Kidney (tissue), 14 donors: Measurements from ENCODE around the gene PLEKHA8. TPM values are rescaled to one million over a fixed set of nuclear protein-coding genes. Genes with fewer than 3 reads are reported as not detected.

Experiments
- DNase-seq, 5 donors: peaks; one replicate each; pipeline ENCODE4 v3.0.0-alpha.2; 2013 to 2020
- FAIRE-seq: peaks from 2 replicates; lab custom pipeline; 2012; peaks lifted over from hg19 to GRCh38; lab: Jason Lieb, UNC
- H3K27ac ChIP-seq, 2 donors: one replicate each; pipeline ENCODE4 v1.7.0; 2013; ENCODE audit warnings: low read depth in 2 of 2, low read length in 2 of 2, inconsistent platforms in 1 of 2
- H3K27me3 ChIP-seq: one replicate; pipeline ENCODE4 v1.7.1; 2013; ENCODE audit warnings: low read length, inconsistent platforms; ENCODE audit not compliant: control insufficient read depth, insufficient read depth
- H3K36me3 ChIP-seq, 3 donors: one replicate each; pipeline versions ENCODE4 v1.7.0 to v1.7.1; 2013; ENCODE audit warnings: low read length in 3 of 3, control low read depth in 1 of 3, inconsistent platforms in 1 of 3; ENCODE audit not compliant: insufficient read depth in 3 of 3, control insufficient read depth in 2 of 3
- H3K4me1 ChIP-seq, 3 donors: one replicate each; pipeline versions ENCODE4 v1.7.0 to v1.7.1; 2013; ENCODE audit warnings: low read length in 3 of 3, inconsistent platforms in 1 of 3, low read depth in 1 of 3; ENCODE audit not compliant: control insufficient read depth in 2 of 3, insufficient read depth in 2 of 3
- H3K4me3 ChIP-seq, 3 donors: one replicate each; pipeline versions ENCODE4 v1.7.0 to v1.8.1; 2013; ENCODE audit warnings: low read length in 3 of 3, control low read depth in 1 of 3, inconsistent platforms in 1 of 3
- H3K9ac ChIP-seq, 3 donors: one replicate each; pipeline versions ENCODE4 v1.7.0 to v1.7.1; 2013; ENCODE audit warnings: low read length in 3 of 3, control low read depth in 1 of 3, inconsistent platforms in 1 of 3
- H3K9me3 ChIP-seq, 3 donors: one replicate each; pipeline versions ENCODE4 v1.7.0 to v1.7.1; 2013; ENCODE audit warnings: low read length in 3 of 3, control low read depth in 1 of 3, inconsistent platforms in 1 of 3; ENCODE audit not compliant: control insufficient read depth in 2 of 3, insufficient read depth in 1 of 3
- intact Hi-C: fragments of 100-400 bp; cut with DNase I; formaldehyde crosslinking; loops from one replicate; pipeline ENCODE4 v1.11.1; 2022
- polyA plus RNA-seq: library from polyadenylated mRNA; stranded (reverse); fragments of 350-450 nt; fragmentation: Illumina TruSeq; extraction: RNeasy Lipid Tissue Mini Kit (QIAGEN cat#74804); gene quantifications from one replicate; pipeline ENCODE4 v1.2.3, GENCODE V29; 2014; ENCODE audit warnings: low read depth, low replicate concordance; ENCODE audit not compliant: insufficient read depth
- total RNA-seq: library from RNA; stranded (reverse); fragmentation: NEBNext Ultra II Directional; extraction: Animal tissue kit (Norgen Biotek cat#: 25700); gene quantifications from one replicate; pipeline ENCODE4 v1.2.1, GENCODE V29; 2021
- TF ChIP-seq, protein P1 (sequence below): IDR thresholded peaks from 3 replicates; pipeline ENCODE4 v1.5.1; 2012; ENCODE audit warnings: mild to moderate bottlenecking, moderate library complexity, borderline replicate concordance; ENCODE audit not compliant: insufficient read depth; ENCODE audit errors: extremely low read depth
- donor health status: control.
- donor health status: control.
- donor health status: control.
- donor health status: control.
- donor health status: control.
- donor health status: DM: yes; HTN: yes; CAD: no.
- donor health status: Normal renal cell carcinoma (clear cell type).

Gene PLEKHA8
- total and polyA plus RNA-seq, 2 donors from 2014 or later, result 4.8 to 8.5 TPM

DNA sequence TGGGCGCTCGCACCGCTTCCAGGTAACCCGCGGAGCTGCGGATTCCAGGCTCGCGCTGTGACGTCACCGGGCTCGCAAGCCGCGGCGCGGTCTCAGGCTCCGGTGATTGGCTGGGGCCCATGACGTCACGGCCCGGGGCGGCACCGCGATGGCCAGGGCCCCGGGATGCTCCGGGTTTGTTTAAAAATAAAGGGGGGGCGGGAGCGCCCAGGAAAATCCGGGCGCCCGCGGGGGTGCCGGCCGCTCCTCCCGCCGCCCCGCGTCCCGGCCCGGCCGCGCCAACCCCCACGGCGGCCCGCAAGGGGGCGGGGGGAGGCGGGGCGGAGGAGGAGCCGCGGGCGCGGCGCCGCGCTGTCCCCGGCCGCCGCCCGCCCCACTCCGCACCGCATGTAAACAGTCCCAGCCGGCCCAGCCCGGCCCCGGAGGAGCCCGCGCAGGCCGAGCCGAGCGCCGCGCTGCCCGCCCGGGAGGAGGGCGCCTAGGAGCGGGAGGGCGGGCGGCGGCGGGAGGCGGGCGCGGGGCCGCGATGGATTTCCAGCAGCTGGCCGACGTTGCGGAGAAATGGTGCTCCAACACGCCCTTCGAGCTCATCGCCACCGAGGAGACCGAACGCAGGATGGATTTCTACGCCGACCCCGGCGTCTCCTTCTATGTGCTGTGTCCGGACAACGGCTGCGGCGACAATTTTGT, 106.5 kb downstream of the PLEKHA8 start, which contains the start of gene MTURN:
Gene MTURN (plus strand): TSS at position 376 of the 690 bp plus-strand sequence. CDS start 151 bp downstream, at position 527.
- TF ChIP-seq, protein P1, sequence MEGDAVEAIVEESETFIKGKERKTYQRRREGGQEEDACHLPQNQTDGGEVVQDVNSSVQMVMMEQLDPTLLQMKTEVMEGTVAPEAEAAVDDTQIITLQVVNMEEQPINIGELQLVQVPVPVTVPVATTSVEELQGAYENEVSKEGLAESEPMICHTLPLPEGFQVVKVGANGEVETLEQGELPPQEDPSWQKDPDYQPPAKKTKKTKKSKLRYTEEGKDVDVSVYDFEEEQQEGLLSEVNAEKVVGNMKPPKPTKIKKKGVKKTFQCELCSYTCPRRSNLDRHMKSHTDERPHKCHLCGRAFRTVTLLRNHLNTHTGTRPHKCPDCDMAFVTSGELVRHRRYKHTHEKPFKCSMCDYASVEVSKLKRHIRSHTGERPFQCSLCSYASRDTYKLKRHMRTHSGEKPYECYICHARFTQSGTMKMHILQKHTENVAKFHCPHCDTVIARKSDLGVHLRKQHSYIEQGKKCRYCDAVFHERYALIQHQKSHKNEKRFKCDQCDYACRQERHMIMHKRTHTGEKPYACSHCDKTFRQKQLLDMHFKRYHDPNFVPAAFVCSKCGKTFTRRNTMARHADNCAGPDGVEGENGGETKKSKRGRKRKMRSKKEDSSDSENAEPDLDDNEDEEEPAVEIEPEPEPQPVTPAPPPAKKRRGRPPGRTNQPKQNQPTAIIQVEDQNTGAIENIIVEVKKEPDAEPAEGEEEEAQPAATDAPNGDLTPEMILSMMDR, result no peak
- no peak for FAIRE-seq
- intact Hi-C loops, result no loop called here

DNA sequence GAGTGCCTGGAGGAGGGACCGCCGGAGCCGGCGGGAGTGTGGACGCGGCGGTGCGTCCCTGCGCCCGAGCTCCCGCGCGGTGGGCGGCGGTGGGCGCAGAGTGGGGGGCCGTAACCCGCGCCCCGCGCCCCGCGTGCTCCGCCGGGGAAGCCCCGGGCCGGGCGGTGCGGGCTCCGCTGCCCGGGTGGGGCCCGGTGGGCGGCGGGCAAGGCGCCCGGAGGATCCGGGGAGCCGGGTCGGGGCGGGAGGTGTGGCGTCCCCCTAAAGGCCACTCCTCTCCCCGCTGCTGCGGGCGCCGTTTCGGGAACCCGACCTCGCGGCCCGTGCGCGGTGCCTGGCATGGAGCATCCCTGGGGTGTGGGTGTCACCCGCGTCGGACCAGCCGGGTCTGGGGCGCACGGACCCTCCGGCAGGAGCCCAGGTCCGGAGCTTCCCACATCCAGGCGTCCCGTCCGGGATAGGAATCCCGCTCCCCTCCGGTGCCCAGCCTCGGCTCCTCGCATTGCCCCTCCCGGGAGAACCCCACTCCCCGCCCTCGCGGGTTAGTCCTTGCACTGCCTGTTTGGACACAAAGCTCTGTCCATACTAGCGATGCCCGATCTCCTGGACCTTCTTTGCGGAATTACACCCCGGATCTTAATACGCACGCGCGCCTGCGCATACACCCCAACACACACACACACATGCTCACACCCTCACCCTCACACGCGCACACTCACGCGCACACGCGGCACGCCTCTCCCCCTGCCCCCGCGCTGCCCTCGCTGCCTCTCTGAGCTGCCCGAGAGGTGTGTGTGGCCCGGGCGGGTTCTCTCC, 107.3 kb downstream of the PLEKHA8 start:
- FAIRE-seq, result no peak

More for the DNA sequence above, 106.5 kb downstream of the PLEKHA8 start, which contains the start of gene MTURN:
- no peaks in the 10 kb centered on the region for H3K36me3 ChIP-seq
- peak within 1 kb of the TSS; percentile 71 to 87 (median 83) for H3K9ac ChIP-seq
- peak; percentile 89 to 95 (median 93) for DNase-seq
- peaks cover 0 to 10% (median 7%) of the 10 kb centered on the region in 3 donors for H3K4me1 ChIP-seq
- no peaks in the 10 kb centered on the region for H3K9me3 ChIP-seq
- peak within 1 kb of the TSS; percentile 87 to 90 for H3K27ac ChIP-seq
- H3K27me3 ChIP-seq, result no peaks in the 10 kb centered on the region
- peak within 1 kb of the TSS; percentile 83 to 90 (median 87) for H3K4me3 ChIP-seq

DNA sequence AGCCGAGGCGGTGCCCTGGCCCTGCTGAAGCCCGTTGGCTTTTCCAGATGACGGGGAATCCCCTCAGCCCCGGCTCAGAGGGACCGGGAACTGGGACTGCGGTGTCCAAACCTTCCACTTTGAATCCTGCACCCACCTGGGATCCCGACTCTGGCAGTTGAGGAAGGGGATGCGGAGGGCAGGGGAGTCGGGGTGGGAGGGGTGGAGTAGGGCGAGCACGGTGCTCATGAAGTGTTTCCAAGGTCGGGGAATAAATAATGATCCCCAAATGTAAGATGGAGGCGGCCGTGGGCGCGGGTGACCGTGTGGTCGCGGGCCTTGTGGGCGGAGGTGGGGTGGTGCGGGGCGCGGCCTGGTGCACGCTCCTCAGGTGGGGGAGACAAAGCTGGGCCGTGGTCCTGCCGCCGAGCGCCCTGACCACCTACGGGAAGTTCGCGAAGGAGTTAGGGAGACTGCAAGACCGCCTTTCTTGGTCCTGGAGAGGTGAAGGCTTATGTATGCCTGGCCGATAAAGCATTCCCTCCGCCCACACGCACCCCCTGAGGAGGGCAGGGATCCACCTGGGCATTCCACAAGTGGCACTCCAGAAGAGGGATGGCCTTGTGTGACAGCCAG, 108.0 kb downstream of the PLEKHA8 start:
- TF ChIP-seq, protein P1, result no peak
- Histone ChIP-seq H3K9ac (peak overlapping the region in 2 of 3 donors; percentile 62 to 87), H3K36me3 (no peaks in the 10 kb centered on the region), H3K9me3 (no peaks in the 10 kb centered on the region), H3K27me3 (no peaks in the 10 kb centered on the region), H3K4me3 (peak overlapping the region; percentile 79 to 87 (median 83)), H3K27ac (peak overlapping the region; percentile 87 to 88), H3K4me1 (peaks cover 0 to 10% (median 7%) of the 10 kb centered on the region in 3 donors)
- DNase-seq (peak in 4 of 5 donors; percentile 29 to 73 (median 38)), FAIRE-seq (no peak)
- intact Hi-C loops, result no loop called here

More for the DNA sequence above, 107.3 kb downstream of the PLEKHA8 start:
- H3K9ac ChIP-seq, result peak overlapping the region; percentile 62 to 87 (median 71)
- peak overlapping the region; percentile 79 to 87 (median 83) for H3K4me3 ChIP-seq
- peaks cover 0 to 10% (median 7%) of the 10 kb centered on the region in 3 donors for H3K4me1 ChIP-seq
- peak; percentile 77 to 88 (median 86) for DNase-seq
- H3K27ac ChIP-seq, result peak overlapping the region; percentile 87 to 90
- no peaks in the 10 kb centered on the region for H3K27me3 ChIP-seq
- TF ChIP-seq, protein P1, result no peak
- intact Hi-C loops, result no loop called here
- no peaks in the 10 kb centered on the region for H3K9me3 ChIP-seq
- H3K36me3 ChIP-seq, result no peaks in the 10 kb centered on the region
